DND-41 (cell line): ENCODE data around the gene SIGLEC1.

Experiments used
- ATAC-seq: fragments of 200-7000 bp; cut with Tn5 transposase; 3 replicates; pipeline ENCODE4 v1.9.1; 2021; ENCODE audit warnings: low read depth; ENCODE audit not compliant: insufficient read depth
- DNase-seq: peaks from one replicate; pipeline ENCODE4 v3.0.0-alpha.2; 2020
- H2AFZ ChIP-seq: 2 replicates; pipeline ENCODE4 v1.6.0; 2012; ENCODE audit warnings: low read depth, low read length
- H3K27ac ChIP-seq: 2 replicates; pipeline ENCODE4 v1.5.1; 2012; ENCODE audit warnings: low read length, inconsistent platforms
- H3K27me3 ChIP-seq: fragments of 200-600 bp; sonication (generic); 2 replicates; pipeline ENCODE4 v1.6.0; 2012; ENCODE audit warnings: low read length, mild to moderate bottlenecking, inconsistent platforms; ENCODE audit not compliant: insufficient read depth, poor library complexity
- H3K36me3 ChIP-seq: 2 replicates; pipeline ENCODE4 v1.5.1; 2012; ENCODE audit warnings: low read length, inconsistent platforms; ENCODE audit not compliant: insufficient read depth
- H3K4me1 ChIP-seq: 2 replicates; pipeline ENCODE4 v1.5.1; 2012; ENCODE audit warnings: mild to moderate bottlenecking, low read length; ENCODE audit not compliant: insufficient read depth
- H3K4me2 ChIP-seq: 2 replicates; pipeline ENCODE4 v1.6.0; 2012; ENCODE audit warnings: mild to moderate bottlenecking, moderate library complexity, low read length, inconsistent platforms; ENCODE audit not compliant: insufficient read depth
- H3K4me3 ChIP-seq, 2 experiments: fragments of 200-600 bp in 1 of 2; shearing (Covaris generic) in 1 of 2; 2 replicates each; pipeline ENCODE4 v1.5.1; 2012 to 2016; ENCODE audit warnings: inconsistent platforms in 2 of 2, low read length in 2 of 2, mild to moderate bottlenecking in 2 of 2, low read depth in 1 of 2, moderate library complexity in 1 of 2
- H3K79me2 ChIP-seq: 2 replicates; pipeline ENCODE4 v1.6.0; 2012; ENCODE audit warnings: low read length, inconsistent platforms; ENCODE audit not compliant: insufficient read depth
- H3K9ac ChIP-seq: 2 replicates; pipeline ENCODE4 v1.6.0; 2012; ENCODE audit warnings: low read depth, mild to moderate bottlenecking, inconsistent platforms, low read length, moderate library complexity
- H3K9me3 ChIP-seq: 2 replicates; pipeline ENCODE4 v1.5.1; 2012; ENCODE audit warnings: low read length, moderate library complexity, mild to moderate bottlenecking, inconsistent platforms; ENCODE audit not compliant: insufficient read depth, severe bottlenecking
- H4K20me1 ChIP-seq: 2 replicates; pipeline ENCODE4 v1.6.0; 2012; ENCODE audit warnings: low read length; ENCODE audit not compliant: insufficient read depth
- CTCF ChIP-seq: IDR thresholded peaks from 2 replicates; pipeline ENCODE4 v1.5.1; 2012; ENCODE audit warnings: borderline replicate concordance, low read length, moderate library complexity, mild to moderate bottlenecking; ENCODE audit not compliant: poor library complexity, severe bottlenecking; ENCODE audit errors: extremely low read depth
- EZH2 ChIP-seq: IDR thresholded peaks from 3 replicates; pipeline ENCODE4 v1.6.1; 2012; ENCODE audit warnings: borderline replicate concordance, low read depth, mild to moderate bottlenecking, moderate library complexity, low read length, inconsistent platforms; ENCODE audit not compliant: severe bottlenecking

The SIGLEC1 gene

GRCh38 chr20:3723284-3723683, 10.9 kb upstream of the SIGLEC1 start:
- ATAC-seq (no peak), DNase-seq (no peak)
- H3K4me2 ChIP-seq = no peak overlapping the region
- H4K20me1 ChIP-seq = no peaks in the 10 kb centered on the region
- TF ChIP-seq CTCF (no peak), EZH2 (no peak)
- no peaks in the 10 kb centered on the region for H3K36me3 ChIP-seq
- H3K9me3 ChIP-seq = no peaks in the 10 kb centered on the region
- H3K4me1 ChIP-seq = no peaks in the 10 kb centered on the region
- H3K79me2 ChIP-seq = no peaks in the 10 kb centered on the region
- no peak overlapping the region for H3K9ac ChIP-seq
- H3K27ac ChIP-seq = no peak overlapping the region
- peaks cover 7% of the 10 kb centered on the region for H3K27me3 ChIP-seq
- H3K4me3 ChIP-seq = no peak overlapping the region
- no peak overlapping the region for H2AFZ ChIP-seq

- H3K9ac ChIP-seq = no peak overlapping the region
- no peak overlapping the region for H2AFZ ChIP-seq
- H3K36me3 ChIP-seq = no peaks in the 10 kb centered on the region
- H4K20me1 ChIP-seq = no peaks in the 10 kb centered on the region
- no peaks in the 10 kb centered on the region for H3K4me1 ChIP-seq
- no peaks in the 10 kb centered on the region for H3K9me3 ChIP-seq
- H3K4me3 ChIP-seq = no peak overlapping the region
- no peak for ATAC-seq
- H3K4me2 ChIP-seq = no peak overlapping the region
- H3K79me2 ChIP-seq = no peaks in the 10 kb centered on the region
- TF ChIP-seq CTCF (no peak), EZH2 (no peak)
- H3K27ac ChIP-seq = no peak overlapping the region
- DNase-seq = no peak
- no peaks in the 10 kb centered on the region for H3K27me3 ChIP-seq
Observed at GRCh38 chr20:3721912-3722311, 9.5 kb upstream of the SIGLEC1 start.

GRCh38 chr20:3720626-3721025, 8.2 kb upstream of the SIGLEC1 start:
- no peak for ATAC-seq
- no peak overlapping the region for H3K4me3 ChIP-seq
- H3K9me3 ChIP-seq = no peaks in the 10 kb centered on the region
- no peaks in the 10 kb centered on the region for H3K27me3 ChIP-seq
- TF ChIP-seq EZH2 (no peak), CTCF (no peak)
- no peak overlapping the region for H3K4me2 ChIP-seq
- no peak overlapping the region for H2AFZ ChIP-seq
- no peak for DNase-seq
- no peak overlapping the region for H3K9ac ChIP-seq
- no peaks in the 10 kb centered on the region for H3K4me1 ChIP-seq
- no peak overlapping the region for H3K27ac ChIP-seq
- no peaks in the 10 kb centered on the region for H3K79me2 ChIP-seq
- H3K36me3 ChIP-seq = no peaks in the 10 kb centered on the region
- H4K20me1 ChIP-seq = no peaks in the 10 kb centered on the region

GRCh38 chr20:3720068-3720467, 7.7 kb upstream of the SIGLEC1 start:
- Histone ChIP-seq H3K9ac (no peak overlapping the region), H3K27me3 (no peaks in the 10 kb centered on the region), H3K36me3 (no peaks in the 10 kb centered on the region), H3K4me2 (no peak overlapping the region), H4K20me1 (no peaks in the 10 kb centered on the region), H3K9me3 (no peaks in the 10 kb centered on the region), H2AFZ (no peak overlapping the region), H3K4me1 (no peaks in the 10 kb centered on the region), H3K27ac (no peak overlapping the region), H3K79me2 (no peaks in the 10 kb centered on the region), H3K4me3 (no peak overlapping the region)
- ATAC-seq (no peak), DNase-seq (no peak)
- TF ChIP-seq CTCF = no peak
- TF ChIP-seq EZH2 = no peak
